Activated CD4-positive, alpha-beta T cell treated with anti-CD3 and anti-CD28 coated beads for 24 hours (primary cell): Measurements from ENCODE around the gene AKAP6.

ENCODE experiments used
- DNase-seq, 2 donors: peaks; one replicate each; pipeline ENCODE4 v3.0.0-alpha.2; 2020; ENCODE audit warnings: low read depth in 2 of 2

The AKAP6 gene

GRCh38 chr14:32329146-32329545 is at the start of gene AKAP6:
Gene AKAP6 (plus strand): TSS chr14:32329298. CDS start chr14:32433494, 104,196 bp downstream.
- no peak for DNase-seq

GRCh38 chr14:32286602-32287001 is 42.5 kb upstream of the AKAP6 start:
- no peak for DNase-seq

GRCh38 chr14:32296366-32296765 is 32.7 kb upstream of the AKAP6 start:
- DNase-seq = no peak

GRCh38 chr14:32298346-32298745 is 30.8 kb upstream of the AKAP6 start:
- DNase-seq = no peak

GRCh38 chr14:32300136-32300535 is 29.0 kb upstream of the AKAP6 start:
- no peak for DNase-seq

GRCh38 chr14:32303865-32304264 is 25.2 kb upstream of the AKAP6 start:
- no peak for DNase-seq

- no peak for DNase-seq
These were observed 24.8 kb upstream of the AKAP6 start for GRCh38 chr14:32304296-32304695.

GRCh38 chr14:32306549-32306948 is 22.5 kb upstream of the AKAP6 start:
- no peak for DNase-seq

- no peak for DNase-seq
These were observed 21.1 kb upstream of the AKAP6 start for GRCh38 chr14:32307881-32308582.

GRCh38 chr14:32310876-32311275 is 18.2 kb upstream of the AKAP6 start:
- DNase-seq = no peak

GRCh38 chr14:32311294-32312009 is 17.6 kb upstream of the AKAP6 start:
- no peak for DNase-seq

GRCh38 chr14:32312010-32312331 is 17.1 kb upstream of the AKAP6 start:
- DNase-seq = no peak

GRCh38 chr14:32313844-32314376 is 15.2 kb upstream of the AKAP6 start:
- no peak for DNase-seq

GRCh38 chr14:32318087-32318795 is 10.9 kb upstream of the AKAP6 start:
- DNase-seq = no peak

GRCh38 chr14:32319368-32320049 is 9.6 kb upstream of the AKAP6 start:
- no peak for DNase-seq

GRCh38 chr14:32324601-32325000 is 4.5 kb upstream of the AKAP6 start:
- no peak for DNase-seq

- DNase-seq = no peak
These were observed 1.7 kb upstream of the AKAP6 start for GRCh38 chr14:32327255-32327961.

GRCh38 chr14:32329690-32330285 is 690 bp downstream of the AKAP6 start:
- no peak for DNase-seq

GRCh38 chr14:32330351-32331111 is 1.4 kb downstream of the AKAP6 start:
- no peak for DNase-seq

GRCh38 chr14:32331206-32331605 is 2.1 kb downstream of the AKAP6 start:
- no peak for DNase-seq
